Tongue (tissue), 2 donors: Measurements from ENCODE around the gene PEX7. TPM values are rescaled to one million over a fixed set of nuclear protein-coding genes. Genes with fewer than 3 reads are reported as not detected.
A peak's percentile ranks its signal among the peaks of the same experiment; 100 is the strongest.
"Not testable (repeated sequence)": the region's sequence is repeated elsewhere in the genome, so short reads cannot be mapped to it uniquely, and the experiment has no call there.

Experiments
- DNase-seq: peaks from one replicate; pipeline ENCODE4 v3.0.0-alpha.2; 2015
- total RNA-seq: library from RNA; depleted of rRNA; stranded (reverse); fragments of >200 nt; gene quantifications from one replicate; pipeline ENCODE4 v1.2.3, GENCODE V29; 2014

The PEX7 gene
- total RNA-seq, 1 donor from 2014 or later: 10.1 TPM

DNA sequence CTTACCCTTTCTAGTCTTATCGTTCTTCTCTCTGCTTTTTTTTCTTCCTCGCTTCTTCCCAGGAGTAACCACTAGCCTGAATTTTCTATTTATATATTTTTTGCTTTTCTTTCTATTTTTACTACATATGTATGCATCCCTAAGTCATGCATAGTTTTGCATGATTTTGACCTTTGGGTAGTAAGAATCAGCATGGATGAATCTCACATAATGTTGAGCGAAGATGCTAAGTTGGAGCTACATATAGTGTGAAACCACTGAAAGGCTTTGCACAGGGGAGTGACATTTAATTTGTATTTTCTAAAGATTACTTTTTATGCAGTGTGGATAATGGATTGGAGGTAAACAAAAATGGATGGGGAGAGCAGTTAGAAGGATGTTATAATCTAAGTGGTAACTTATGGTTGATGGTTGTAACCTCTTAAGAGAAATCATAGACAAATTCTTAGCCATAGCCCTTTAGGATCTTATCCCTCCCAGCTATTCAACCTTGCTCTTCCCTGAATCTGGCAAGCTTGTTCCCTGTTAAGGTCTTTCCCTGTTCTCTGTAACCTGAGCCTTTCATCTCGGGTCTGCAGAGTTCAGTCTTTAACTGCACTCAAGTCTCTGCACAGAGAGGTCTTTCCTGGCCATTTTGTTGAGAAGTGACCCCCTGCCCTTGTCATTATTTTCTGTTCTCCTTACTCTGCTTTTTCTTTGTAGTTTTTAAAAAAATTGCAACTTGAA, 18.0 kb downstream of the PEX7 start:
- DNase-seq: no peak

DNA sequence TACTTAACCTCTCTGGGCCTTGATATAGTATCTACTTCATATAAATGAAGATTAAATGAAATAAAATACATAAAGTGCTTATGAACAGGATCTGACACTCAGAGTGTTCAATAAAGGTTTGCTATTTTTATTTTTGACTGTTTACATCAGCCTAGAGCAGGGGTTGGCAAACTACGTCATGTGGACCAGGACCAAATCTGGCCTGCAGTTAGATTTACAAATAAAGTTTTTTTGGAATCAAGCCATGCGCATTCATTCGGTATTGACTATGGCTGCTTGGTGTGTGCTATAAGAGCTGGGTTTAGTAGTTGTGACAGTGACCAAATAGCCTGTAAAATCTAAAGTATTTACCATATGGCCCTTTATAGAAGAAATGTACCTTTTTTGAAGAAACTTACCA, 20.8 kb downstream of the PEX7 start:
- DNase-seq: no peak

DNA sequence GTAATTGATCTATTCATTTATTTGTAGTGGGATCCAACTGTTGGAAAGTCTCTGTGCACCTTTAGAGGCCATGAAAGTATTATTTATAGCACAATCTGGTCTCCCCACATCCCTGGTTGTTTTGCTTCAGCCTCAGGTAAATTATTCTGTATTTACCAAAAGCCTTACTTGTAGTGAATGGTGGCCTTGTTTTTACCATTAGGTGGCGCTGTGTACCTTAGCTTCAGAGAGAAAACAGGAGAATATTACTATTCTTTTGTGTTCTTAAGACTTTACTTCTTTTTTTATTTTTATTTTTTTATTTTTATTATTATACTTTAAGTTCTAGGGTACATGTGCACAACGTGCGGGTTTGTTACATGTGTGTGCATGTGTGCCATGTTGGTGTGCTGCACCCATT, 23.7 kb downstream of the PEX7 start:
- peak; percentile 65 for DNase-seq

DNA sequence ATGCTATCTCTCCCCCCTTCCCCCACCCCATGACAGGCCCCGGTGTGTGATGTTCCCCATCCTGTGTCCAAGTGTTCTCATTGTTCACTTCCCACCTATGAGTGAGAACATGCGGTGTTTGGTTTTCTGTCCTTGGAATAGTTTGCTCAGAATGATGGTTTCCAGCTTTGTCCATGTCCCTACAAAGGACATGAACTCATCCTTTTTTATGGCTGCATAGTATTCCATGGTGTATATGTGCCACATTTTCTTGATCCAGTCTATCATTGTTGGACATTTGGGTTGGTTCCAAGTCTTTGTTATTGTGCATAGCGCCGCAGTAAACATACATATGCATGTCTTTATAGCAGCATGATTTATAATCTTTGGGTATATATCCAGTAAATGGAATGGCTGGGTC, 24.1 kb downstream of the PEX7 start:
- not testable (repeated sequence) for DNase-seq

DNA sequence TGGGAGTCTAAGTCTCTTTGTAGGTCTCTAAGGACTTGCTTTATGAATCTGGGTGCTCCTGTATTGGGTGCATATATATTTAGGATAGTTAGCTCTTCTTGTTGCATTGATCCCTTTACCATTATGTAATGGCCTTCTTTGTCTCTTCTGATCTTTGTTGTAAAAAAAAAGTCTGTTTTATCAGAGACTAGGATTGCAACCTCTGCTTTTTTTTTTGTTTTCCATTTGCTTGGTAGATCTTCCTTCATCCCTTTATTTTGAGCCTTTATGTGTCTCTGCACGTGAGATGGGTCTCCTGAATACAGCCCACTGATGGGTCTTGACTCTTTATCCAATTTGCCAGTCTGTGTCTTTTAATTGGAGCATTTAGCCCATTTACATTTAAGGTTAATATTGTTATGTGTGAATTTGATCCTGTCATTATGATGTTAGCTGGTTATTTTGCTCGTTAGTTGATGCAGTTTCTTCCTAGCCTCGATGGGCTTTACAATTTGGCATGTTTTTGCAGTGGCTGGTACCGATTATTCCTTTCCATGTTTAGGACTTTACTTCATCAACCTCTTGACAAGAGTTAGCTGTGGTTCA, 27.7 kb downstream of the PEX7 start:
- peak; percentile 18 for DNase-seq

DNA sequence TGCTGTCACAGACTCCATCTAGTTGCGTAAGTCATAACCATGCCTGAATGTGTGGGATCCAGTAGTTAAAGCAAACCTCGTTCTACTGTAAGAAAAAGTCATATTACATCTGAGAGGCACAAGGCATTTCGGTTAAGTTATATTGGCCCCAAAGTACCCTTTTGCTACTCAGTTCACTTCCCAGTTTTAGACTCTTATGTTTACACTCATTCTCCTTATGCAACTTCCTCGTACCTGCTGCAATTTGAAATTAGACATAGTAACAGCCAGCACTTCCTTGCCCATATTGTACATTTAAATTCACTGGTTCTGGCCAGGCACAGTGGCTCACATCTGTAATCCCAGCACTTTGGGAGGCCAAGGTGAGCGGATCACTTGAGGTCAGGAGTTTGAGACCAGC, 37.0 kb downstream of the PEX7 start:
- no peak for DNase-seq

DNA sequence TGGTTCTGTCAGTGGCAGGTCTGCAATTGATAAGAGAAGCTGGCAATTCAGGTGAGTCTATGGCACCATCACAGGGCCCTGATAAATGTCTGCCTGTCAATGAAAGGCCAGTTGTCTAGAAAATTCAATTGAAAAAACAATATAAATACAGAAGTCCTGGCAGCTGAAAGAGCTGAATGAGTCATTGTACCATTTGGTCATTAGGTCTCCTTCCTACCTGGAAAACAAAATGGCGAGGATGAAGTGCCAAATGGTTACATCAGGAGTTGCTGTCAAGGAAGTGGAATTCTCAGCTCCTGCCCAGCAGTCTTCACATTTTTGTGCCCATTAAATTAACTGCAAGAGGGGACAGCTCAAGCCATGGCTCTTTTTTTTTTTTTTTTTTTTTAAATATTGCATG, 37.7 kb downstream of the PEX7 start:
- DNase-seq: no peak

DNA sequence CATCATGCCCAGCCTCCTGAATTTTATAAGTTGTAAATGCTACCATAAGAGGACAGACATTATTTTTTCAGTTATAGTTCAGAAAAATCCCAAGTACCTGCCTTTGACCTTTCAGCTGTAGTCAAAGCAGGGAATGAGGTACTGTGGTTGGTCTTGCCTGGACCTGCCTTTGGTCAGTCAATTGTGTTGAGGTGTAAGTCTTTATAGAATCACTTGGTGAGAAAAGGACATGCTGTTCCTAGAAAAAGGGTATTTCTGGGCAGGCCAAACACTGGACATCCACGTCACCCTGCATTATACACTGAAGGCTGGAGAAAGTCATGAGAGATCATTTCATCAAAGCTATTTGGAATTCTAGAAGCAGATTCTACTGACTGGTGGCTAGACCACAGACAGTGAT, 40.3 kb downstream of the PEX7 start:
- no peak for DNase-seq

DNA sequence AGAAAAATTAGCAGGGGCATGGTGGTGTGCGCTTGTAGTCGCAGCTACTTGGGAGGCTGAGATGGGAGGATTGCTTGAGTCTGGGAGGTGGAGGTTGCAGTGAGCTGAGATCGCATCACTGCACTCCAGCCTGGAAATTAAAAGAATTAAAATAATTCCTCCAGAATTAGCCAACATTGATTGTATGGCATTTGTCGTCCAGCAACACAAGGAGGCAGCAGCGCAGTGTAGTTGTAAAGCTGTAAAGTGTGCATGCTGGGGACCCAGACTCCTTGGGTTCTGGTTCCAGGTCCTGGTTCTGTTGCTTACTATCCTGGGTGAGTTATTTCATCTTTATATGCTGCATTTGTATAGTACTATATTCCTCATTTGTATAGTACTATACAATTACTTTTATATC, 41.4 kb downstream of the PEX7 start:
- DNase-seq: no peak

DNA sequence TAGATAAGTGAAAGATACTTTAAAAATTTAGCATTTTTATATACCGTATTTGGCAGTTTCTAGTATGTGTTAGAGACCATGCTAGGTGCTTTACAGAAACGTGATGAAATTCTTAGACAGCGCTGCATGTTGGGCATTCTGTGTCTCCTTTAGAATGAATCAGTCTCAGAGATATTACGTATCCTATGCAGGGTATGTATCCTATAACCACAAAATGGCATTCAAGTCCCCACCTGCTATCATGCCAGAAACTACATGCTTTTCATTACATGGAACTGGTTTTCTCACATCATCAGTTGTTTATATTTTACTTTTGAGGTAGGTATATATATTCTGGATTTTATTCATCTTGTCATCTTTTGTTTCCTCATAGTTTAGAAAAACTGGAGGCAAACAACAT, 42.3 kb downstream of the PEX7 start:
- DNase-seq: no peak

DNA sequence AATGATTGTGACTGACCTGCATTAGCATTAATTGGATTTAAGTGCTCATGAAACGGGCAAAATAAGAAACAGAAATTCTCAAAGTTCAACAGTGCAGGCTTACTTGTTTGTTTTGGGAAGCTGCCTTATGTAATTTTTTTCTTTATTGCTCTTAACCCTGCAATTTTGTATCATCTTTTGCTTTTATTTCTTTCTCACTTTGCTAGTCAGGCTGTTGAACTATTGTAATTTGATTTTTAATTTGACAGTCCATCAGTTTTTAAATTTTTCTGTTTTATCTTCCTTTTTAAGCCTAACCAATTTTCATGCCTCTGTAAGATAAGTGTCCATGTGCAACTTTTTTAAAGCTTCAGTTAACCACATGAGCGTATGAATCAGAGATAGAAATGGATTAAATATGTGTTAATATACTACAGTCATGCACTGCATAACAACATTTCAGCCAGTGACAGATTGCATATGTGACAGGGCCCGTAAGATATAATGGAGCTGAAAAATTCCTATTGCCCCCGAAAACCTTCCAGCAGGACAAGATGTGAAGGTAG, 44.6 kb downstream of the PEX7 start:
- no peak for DNase-seq

DNA sequence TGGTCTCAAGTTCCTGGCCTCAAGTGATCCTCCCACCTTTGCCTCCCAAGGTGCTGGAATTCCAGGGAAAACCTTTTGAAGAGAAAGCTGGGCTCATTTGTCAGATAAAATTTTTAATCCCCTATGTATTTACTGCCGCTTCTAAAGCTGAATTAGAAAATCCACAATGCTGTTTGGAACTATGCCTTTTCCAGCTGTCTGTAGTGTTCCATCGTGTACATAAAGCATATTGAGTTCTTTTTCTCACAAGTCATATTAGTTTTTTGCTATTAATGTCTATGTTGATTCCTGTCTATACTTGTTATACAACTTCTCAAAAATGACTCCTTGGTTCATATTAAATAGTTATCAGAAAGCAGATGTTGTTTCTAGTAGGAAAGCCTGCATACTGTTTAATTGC, 47.1 kb downstream of the PEX7 start:
- no peak for DNase-seq

DNA sequence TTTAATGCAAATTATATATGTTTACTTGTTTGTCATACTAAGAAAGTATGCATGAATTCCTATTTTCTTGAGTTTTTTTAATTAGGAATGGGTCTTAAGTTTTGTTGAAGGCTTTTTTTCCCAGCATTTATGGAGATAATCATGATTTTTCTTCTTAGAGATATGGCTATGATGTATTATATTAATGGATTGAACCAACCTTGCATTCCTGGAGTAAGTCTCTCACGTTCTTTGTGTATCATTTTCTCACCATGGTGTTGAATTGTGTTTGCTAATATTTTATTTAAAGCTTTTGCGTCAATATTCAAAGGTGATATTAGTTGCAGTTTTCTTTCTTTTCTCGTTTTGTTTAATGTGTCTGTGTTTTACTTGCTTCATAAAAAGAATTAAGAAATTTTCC, 51.4 kb downstream of the PEX7 start:
- DNase-seq: no peak

DNA sequence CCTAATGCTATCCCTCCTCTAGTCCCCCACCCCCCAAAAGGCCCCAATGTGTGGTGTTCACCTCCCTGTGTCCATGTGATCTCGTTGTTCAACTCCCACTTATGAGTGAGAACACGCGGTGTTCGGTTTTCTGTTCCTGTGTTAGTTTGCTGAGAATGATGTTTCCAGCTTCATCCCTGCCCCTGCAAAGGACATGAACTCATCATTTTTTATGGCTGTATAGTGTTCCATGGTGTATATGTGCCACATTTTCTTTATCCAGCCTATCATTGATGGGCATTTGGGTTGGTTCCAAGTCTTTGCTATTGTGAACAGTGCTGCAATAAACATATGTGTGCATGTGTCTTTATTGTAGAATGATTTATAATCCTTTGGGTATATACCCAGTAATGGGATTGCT, 54.1 kb downstream of the PEX7 start:
- not testable (repeated sequence) for DNase-seq

DNA sequence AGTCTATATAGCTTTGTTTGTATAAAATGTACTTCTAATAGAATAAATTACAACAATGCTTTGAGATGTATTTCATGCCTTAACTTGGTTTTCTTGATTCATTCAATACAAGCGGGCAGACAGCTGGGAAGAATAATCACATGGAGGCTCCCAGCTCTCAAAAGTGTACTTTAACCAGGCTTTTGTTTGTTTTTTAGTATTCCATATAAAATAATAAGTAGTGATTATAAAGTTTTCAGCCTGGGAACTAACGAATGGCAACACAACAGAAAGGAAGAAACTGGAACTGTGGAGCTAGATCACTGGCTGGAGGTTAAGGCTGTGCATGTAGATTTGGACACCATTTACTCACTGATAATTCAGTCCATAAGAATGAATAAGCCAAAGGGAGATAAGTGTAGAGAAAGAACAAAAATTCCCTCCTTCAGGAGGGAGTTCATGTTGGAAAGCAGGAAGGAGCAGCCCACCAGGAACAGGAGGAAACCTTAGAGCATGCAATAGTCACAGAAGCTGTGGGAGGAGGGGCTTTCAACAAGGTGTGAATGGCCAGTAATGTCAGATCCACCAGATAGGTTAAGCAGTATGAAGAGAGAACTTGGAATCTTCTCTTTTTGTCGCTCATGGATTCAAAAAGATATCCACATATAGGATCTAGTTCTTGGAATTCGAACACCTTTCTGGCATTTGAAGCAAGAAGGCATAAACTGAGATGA, 58.5 kb downstream of the PEX7 start:
- DNase-seq: no peak

DNA sequence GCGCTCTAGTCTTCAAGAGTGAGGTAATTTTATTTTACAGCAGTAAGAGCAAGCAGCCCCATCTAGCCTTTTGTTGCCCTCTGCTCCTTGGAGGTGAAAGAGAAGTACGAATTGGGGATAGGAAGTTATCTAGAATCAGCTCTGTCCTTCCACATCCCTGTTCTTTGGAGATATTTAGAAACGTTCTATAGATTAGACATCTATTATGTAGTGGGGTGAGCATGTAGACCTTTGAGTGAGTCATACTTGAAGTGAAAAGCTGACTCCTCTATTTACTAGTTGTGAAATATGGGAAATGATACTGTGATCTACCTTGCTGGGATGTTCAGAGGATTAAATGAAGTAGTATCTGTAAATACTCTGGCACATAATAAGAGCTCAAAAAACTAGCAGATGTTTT, 63.7 kb downstream of the PEX7 start:
- DNase-seq: no peak

DNA sequence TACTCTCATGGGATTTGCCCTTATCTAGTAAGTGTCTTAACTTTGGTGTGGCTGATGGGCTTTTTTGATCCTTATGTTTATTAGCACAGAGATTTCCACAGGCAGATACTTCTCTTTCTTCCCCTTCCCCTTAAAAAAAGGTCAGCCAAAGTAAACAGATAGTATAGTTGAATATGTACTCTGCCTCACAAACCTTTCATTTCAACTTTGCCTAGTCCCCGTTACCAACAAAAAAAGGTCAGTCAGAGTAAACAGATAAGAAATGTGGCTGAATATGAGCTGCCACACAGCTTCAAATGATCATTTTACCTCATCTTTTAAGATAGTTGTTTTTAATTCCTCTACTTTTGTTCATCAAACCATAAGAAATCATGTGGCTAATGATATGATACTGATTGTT, 65.6 kb downstream of the PEX7 start:
- DNase-seq: no peak

DNA sequence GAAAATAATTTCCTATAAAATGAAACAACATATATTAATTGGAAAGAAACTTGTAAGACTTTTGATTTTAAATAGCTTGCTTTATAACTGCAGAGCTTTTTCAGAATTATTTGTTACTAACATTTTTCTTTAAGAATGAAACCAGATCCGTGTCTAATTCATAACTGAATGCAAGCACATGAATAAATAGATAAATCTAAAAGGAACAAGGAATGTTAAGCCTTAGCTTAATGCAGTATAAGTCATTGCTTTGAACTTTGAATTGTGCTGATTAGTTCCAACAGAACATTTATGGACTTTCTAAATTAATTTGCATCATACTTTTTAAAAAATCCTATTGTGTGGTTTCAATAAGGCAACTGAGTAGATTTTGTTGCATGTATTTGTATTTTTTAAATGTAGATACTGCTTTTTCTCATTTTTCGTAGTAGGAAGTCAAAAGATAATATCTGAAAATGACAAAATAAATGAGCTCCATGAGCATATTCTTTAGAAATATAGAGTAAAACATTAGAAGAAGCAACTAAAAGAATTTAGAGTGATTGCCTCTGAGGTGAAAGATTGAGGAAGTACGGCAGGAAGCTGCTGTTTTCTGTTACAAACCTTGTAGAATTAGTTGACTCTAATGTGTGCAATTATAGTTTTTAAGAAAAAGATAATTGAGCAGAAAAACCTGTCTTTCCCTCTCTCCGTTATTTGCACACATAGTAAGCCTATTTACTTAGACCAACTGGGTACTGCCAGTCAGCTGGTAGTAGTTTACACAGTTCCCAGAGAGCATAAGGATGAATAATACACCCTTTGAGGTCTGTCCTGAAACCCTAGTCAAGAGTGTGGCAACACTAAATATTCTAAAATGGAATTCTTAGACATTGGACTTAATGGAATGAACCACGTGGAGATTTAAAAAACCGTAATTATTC, 67.1 kb downstream of the PEX7 start:
- peak; percentile 12 for DNase-seq

DNA sequence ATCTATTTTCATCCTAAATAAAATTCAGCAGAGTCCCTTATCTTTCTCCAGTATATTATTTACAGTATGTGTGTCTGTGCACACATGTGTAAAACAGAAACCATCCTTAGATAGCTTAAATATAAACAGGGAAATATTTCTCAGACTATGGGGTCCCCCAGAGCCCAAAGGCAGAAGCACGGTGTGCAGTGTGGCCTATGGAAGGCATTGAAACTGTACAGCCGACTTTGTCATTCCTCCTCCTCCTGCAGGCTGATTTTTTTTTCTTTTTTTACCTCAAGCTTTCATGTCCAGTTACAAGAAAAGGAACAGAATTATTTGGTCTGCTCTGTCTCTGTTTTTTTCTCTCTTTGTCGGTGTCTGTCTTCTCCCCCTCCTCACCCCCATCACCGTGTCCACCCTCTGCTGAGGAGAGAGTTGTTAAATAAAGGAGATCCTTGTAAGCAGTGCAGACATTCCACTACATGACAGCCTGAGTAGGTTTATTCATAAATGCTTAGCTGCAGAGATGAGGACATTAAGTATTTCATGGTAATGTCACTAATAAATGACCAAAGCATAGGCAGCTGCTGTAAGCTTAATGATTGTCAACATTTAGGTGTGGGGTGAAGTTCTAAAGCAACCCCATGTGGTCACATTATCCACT, 67.9 kb downstream of the PEX7 start:
- no peak for DNase-seq

DNA sequence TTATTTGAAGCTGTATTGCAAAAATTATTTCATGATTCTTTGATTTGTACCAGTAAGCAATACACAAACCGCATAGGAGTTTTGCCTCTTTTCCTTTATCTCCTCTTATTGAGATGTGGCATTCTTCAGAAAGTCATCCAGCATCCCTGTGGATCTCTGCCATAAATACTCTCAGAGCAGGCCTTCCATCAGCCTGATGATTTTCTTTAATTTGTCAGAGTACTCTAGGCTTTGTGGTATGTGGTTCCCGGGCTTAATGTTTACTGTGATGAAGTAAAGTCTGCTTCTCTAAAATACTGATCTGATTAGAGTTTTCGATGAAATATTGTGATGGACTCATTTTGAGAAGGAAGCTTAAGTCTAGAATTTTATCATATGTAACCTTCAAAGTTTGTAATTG, 68.6 kb downstream of the PEX7 start:
- no peak for DNase-seq

DNA sequence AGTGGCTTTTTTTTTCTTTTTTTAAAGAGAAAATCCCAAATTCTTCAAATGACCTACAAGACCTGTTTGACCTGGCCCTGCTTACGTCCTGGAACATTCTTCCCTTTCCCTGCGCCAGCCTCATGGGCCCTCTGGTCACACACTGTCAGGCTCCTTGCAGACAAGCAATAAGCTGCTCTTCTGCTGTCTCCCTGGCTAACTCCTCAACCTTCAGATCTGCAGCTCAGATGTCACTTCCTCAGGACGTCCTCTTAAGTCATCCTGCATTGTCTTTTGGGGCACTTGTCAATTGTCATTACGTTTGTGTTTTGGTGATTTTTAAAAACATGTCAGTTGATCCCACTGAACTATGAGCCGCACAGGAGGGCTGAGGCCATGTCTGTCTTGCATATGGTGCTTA, 70.8 kb downstream of the PEX7 start:
- DNase-seq: no peak

DNA sequence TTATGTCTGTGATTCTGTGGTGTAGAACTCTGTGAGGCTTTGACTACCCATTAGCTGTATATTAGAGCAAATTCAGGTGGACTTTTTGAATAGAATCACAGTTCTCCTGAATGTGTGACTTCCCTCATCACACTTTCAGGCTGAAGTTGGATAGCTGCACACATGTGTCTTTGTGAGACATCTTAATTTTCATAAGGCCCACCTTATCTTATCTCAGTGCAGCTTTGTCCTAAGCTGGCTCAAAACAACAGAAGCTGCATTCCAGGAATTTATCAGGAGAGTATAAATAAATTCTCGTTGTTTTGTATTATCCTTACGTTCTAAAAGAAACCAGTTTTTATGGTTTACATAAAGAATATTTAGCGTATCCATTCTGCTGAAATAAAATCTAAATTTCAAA, 73.5 kb downstream of the PEX7 start:
- no peak for DNase-seq
